Calu3 (cell line): Measurements from ENCODE around the gene NABP1. TPM values are rescaled to one million over a fixed set of nuclear protein-coding genes. Genes with fewer than 3 reads are reported as not detected.
A peak's percentile ranks its signal among the peaks of the same experiment; 100 is the strongest.
"Not testable (repeated sequence)": the region's sequence is repeated elsewhere in the genome, so short reads cannot be mapped to it uniquely, and the experiment has no call there.

Experiments
- BruUV-seq: library from RNA; stranded (reverse); fragments of 400-500 nt; replicated peaks from 2 replicates; lab custom pipeline; 2021; lab: Mats Ljungman, UMichigan
- CTCF ChIA-PET: fragments of 300-600 bp; sonication (Branson Sonifier 250); formaldehyde crosslinking; loops from one replicate; lab custom pipeline; 2022; ENCODE audit warnings: antibody characterized with exemption; lab: Charles Lee
- DNase-seq: peaks from one replicate; pipeline ENCODE4 v3.0.0; 2022
- H3K27ac Mint-ChIP-seq: one replicate; pipeline ENCODE4 v1.8.0; 2022; ENCODE audit warnings: mixed read lengths; ENCODE audit not compliant: unreplicated experiment
- H3K27me3 Mint-ChIP-seq: one replicate; pipeline ENCODE4 v1.8.0; 2022; ENCODE audit warnings: mixed read lengths; ENCODE audit not compliant: unreplicated experiment
- H3K36me3 Mint-ChIP-seq: one replicate; pipeline ENCODE4 v1.8.0; 2022; ENCODE audit warnings: mild to moderate bottlenecking, moderate library complexity, mixed read lengths; ENCODE audit not compliant: insufficient read depth, unreplicated experiment
- H3K4me1 Mint-ChIP-seq: one replicate; pipeline ENCODE4 v1.8.0; 2022; ENCODE audit warnings: mild to moderate bottlenecking, low read depth, mixed read lengths; ENCODE audit not compliant: unreplicated experiment
- H3K4me3 Mint-ChIP-seq: one replicate; pipeline ENCODE4 v1.8.0; 2022; ENCODE audit warnings: mild to moderate bottlenecking, low read depth, moderate library complexity, mixed read lengths; ENCODE audit not compliant: unreplicated experiment
- H3K9me3 Mint-ChIP-seq: one replicate; pipeline ENCODE4 v1.8.0; 2022; ENCODE audit warnings: low read depth, mixed read lengths; ENCODE audit not compliant: unreplicated experiment
- intact Hi-C: fragments of 100-400 bp; cut with micrococcal nuclease; formaldehyde crosslinking; loops from one replicate; pipeline ENCODE4 v1.10.0; 2022; ENCODE audit not compliant: unreplicated experiment
- total RNA-seq: library from RNA; stranded (reverse); gene quantifications from 2 replicates; pipeline ENCODE4 v1.2.3, GENCODE V29; 2022
- TF ChIP-seq, protein P1 (sequence below): fragments of 200-600 bp; IDR thresholded peaks from one replicate; pipeline ENCODE4 v1.8.0; 2022; ENCODE audit warnings: antibody characterized with exemption; ENCODE audit not compliant: unreplicated experiment

The NABP1 gene
- total RNA-seq, 1 experiment from 2014 or later, result 71.8 TPM

DNA sequence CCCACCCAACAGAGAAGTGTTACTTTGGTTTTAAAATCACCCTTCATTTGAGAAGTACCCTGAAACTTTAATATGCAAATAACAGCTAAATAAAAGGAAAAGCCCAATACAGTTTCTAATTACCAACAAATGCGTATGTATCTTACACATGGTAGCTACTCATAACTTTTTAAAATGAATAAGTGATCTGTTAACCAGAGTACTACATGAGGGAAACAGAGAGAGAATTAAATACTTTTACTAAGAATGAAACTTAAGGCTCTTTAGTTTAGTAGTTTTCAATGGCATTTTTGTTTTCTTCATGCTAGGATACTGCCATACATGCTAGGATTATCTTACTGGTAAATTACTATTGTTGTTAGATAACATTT, 39.1 kb upstream of the NABP1 start:
- intact Hi-C loops, result loop anchor here (5.0 kb wide), 1 partner anchor 66 kb away; no protein-coding TSS in a partner anchor
- peaks cover 6% of the 10 kb centered on the region for H3K36me3 Mint-ChIP-seq
- no peak for DNase-seq
- CTCF ChIA-PET, result interaction anchor here (0.8 to 1.4 kb wide), 3 partner anchors 14 to 49 kb away, joined by 3 to 5 read pairs (median 4); no protein-coding TSS in a partner anchor
- peaks cover 50% of the 10 kb centered on the region for H3K4me1 Mint-ChIP-seq
- BruUV-seq, result no TSS peak
- peak overlapping the region; percentile 76 for H3K27ac Mint-ChIP-seq
- no peaks in the 10 kb centered on the region for H3K27me3 Mint-ChIP-seq
- H3K9me3 Mint-ChIP-seq, result no peaks in the 10 kb centered on the region
- H3K4me3 Mint-ChIP-seq, result no peak overlapping the region
- TF ChIP-seq, protein P1, sequence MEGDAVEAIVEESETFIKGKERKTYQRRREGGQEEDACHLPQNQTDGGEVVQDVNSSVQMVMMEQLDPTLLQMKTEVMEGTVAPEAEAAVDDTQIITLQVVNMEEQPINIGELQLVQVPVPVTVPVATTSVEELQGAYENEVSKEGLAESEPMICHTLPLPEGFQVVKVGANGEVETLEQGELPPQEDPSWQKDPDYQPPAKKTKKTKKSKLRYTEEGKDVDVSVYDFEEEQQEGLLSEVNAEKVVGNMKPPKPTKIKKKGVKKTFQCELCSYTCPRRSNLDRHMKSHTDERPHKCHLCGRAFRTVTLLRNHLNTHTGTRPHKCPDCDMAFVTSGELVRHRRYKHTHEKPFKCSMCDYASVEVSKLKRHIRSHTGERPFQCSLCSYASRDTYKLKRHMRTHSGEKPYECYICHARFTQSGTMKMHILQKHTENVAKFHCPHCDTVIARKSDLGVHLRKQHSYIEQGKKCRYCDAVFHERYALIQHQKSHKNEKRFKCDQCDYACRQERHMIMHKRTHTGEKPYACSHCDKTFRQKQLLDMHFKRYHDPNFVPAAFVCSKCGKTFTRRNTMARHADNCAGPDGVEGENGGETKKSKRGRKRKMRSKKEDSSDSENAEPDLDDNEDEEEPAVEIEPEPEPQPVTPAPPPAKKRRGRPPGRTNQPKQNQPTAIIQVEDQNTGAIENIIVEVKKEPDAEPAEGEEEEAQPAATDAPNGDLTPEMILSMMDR, result no peak

DNA sequence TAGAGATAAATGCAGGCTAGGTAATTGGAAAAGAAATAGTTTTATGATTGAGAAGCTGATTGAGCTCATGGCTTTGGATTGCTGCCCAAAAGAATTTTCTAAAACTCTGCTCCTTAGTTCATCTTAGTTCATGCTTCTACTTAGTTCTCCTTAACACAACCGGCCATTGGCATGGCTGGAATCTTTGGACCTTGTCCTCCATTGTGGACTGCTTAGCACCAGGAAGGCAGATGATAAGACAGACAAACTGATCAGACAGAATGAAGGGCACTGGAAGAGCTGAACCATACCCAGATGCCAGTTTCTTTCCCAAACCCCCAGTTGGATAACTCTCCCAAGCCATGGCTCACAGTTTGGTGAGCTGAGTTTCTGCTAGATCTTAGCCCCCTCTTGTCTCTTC, 36.3 kb upstream of the NABP1 start:
- TF ChIP-seq, protein P1, result no peak
- CTCF ChIA-PET, result no interaction called here
- Mint-ChIP-seq H3K27me3 (no peaks in the 10 kb centered on the region), H3K27ac (no peak overlapping the region), H3K9me3 (no peaks in the 10 kb centered on the region), H3K36me3 (no peaks in the 10 kb centered on the region), H3K4me1 (peaks cover 31% of the 10 kb centered on the region), H3K4me3 (no peak overlapping the region)
- no TSS peak for BruUV-seq
- DNase-seq, result no peak
- intact Hi-C loops, result no loop called here

DNA sequence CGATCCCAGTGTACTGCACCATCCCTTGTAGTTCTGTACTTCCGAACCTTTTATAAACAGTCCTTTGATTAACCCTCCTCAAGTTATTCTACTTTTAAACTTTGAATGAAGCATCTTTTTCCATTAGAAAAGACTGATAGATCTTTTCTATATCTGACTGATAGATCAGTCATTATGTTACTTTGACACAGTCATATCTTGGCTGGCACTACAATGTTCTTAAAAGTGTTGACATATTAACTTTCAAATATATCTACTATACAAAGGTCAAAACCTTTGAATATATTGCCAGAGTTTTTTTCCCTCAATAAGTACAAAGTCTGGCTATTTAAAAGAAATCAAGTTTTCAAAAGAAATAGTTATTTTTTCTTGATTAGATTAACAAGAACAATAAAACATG, 35.4 kb upstream of the NABP1 start:
- no peak overlapping the region for H3K27ac Mint-ChIP-seq
- CTCF ChIA-PET, result no interaction called here
- BruUV-seq, result no TSS peak

DNA sequence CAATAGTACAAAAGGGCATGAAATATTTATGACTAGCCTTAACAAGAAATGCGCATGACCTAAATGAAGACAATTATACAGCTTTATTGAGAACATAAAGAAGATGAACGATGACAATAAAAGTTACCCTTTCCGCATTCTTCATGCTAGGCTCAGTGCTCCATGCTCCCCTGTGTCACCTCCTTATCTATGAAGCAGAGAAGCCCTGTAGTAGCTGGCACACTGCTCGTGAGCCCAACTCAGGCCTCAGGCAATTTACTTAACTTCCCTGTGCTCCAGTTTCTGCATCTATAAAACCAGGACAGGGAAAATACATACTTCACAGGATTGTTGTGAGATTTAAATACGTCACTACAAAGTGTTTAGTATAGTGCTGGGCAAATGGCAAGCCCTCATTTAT, 34.5 kb upstream of the NABP1 start:
- CTCF ChIA-PET, result no interaction called here
- no peak for DNase-seq
- H3K4me3 Mint-ChIP-seq, result no peak overlapping the region
- H3K9me3 Mint-ChIP-seq, result no peaks in the 10 kb centered on the region
- H3K27me3 Mint-ChIP-seq, result no peaks in the 10 kb centered on the region
- peaks cover 12% of the 10 kb centered on the region for H3K4me1 Mint-ChIP-seq
- no TSS peak for BruUV-seq
- intact Hi-C loops, result no loop called here
- TF ChIP-seq, protein P1, result no peak
- no peaks in the 10 kb centered on the region for H3K36me3 Mint-ChIP-seq
- H3K27ac Mint-ChIP-seq, result no peak overlapping the region

More for the DNA sequence above, 35.4 kb upstream of the NABP1 start:
- DNase-seq, result no peak
- Mint-ChIP-seq H3K4me3 (no peak overlapping the region), H3K27me3 (no peaks in the 10 kb centered on the region), H3K36me3 (no peaks in the 10 kb centered on the region), H3K9me3 (no peaks in the 10 kb centered on the region), H3K4me1 (peaks cover 21% of the 10 kb centered on the region)
- intact Hi-C loops, result no loop called here
- TF ChIP-seq, protein P1, result no peak

DNA sequence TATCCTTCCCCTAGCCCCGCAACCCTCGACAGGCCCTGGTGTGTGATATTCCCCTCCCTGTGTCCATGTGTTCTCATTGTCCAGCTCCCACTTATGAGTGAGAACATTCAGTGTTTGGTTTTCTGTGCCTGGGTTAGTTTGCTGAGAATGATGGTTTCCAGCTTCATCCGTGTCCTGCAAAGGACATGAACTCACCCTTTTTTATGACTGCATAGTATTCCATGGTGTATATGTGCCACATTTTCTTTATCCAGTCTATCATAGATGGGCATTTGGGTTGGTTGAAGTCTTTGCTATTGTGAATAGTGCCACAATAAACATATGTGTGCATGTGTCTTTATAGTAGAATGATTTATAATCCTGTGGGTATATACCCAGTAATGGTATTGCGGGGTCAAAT, 33.3 kb upstream of the NABP1 start:
- BruUV-seq, DNase-seq, H3K27me3 Mint-ChIP-seq, CTCF ChIA-PET, H3K9me3 Mint-ChIP-seq, H3K27ac Mint-ChIP-seq, H3K4me3 Mint-ChIP-seq, H3K4me1 Mint-ChIP-seq, intact Hi-C loops, H3K36me3 Mint-ChIP-seq: not testable (repeated sequence)
